IMR-90 (cell line): ENCODE measurements around the gene CRAMP1. TPM values are rescaled to one million over a fixed set of nuclear protein-coding genes. Genes with fewer than 3 reads are reported as not detected.

Source experiments
- ATAC-seq: fragments of 200-7000 bp; cut with Tn5 transposase; 2 replicates; pipeline ENCODE4 v1.9.1; 2020; ENCODE audit warnings: low read depth, mild to moderate bottlenecking, moderate library complexity
- BruUV-seq: library from RNA; stranded (reverse); fragments of 400-500 nt; replicated peaks from 2 replicates; lab custom pipeline; 2021; lab: Mats Ljungman, UMichigan
- CTCF ChIA-PET: fragments of 300-600 bp; formaldehyde crosslinking; extraction: SDS; loops from one replicate; lab custom pipeline; 2021; ENCODE audit warnings: antibody characterized with exemption; lab: Yijun Ruan, JAX
- POLR2A ChIA-PET: fragments of 300-600 bp; sonication (Branson Sonifier 250); formaldehyde crosslinking; loops from one replicate; lab custom pipeline; 2022; ENCODE audit warnings: antibody characterized with exemption; ENCODE audit not compliant: unreplicated experiment; lab: Charles Lee
- DNase-seq: peaks from one replicate; pipeline ENCODE4 v3.0.0; 2013
- H2AFZ ChIP-seq: replicated peaks from 2 replicates; pipeline ENCODE3; 2013; ENCODE audit warnings: low read length, mild to moderate bottlenecking; ENCODE audit not compliant: poor library complexity
- H2AK5ac ChIP-seq: 2 replicates; pipeline ENCODE4 v1.6.1; 2013; ENCODE audit warnings: low read depth, low read length, inconsistent platforms
- H2AK9ac ChIP-seq: replicated peaks from 2 replicates; pipeline ENCODE3; 2013; ENCODE audit warnings: mild to moderate bottlenecking, low read depth, low read length, moderate library complexity; ENCODE audit not compliant: poor library complexity
- H2BK120ac ChIP-seq: 2 replicates; pipeline ENCODE4 v1.6.1; 2013; ENCODE audit warnings: low read depth, low read length, inconsistent platforms
- H2BK15ac ChIP-seq: 3 replicates; pipeline ENCODE4 v1.6.1; 2013; ENCODE audit warnings: low read depth, low read length, inconsistent platforms
- H2BK20ac ChIP-seq: 2 replicates; pipeline ENCODE4 v1.6.1; 2013; ENCODE audit warnings: low read depth, mild to moderate bottlenecking, inconsistent platforms, low read length, moderate library complexity
- H2BK5ac ChIP-seq: 2 replicates; pipeline ENCODE4 v1.6.1; 2013; ENCODE audit warnings: mild to moderate bottlenecking, low read depth, low read length, inconsistent platforms; ENCODE audit not compliant: poor library complexity, severe bottlenecking
- H3K14ac ChIP-seq: replicated peaks from 2 replicates; pipeline ENCODE4 v1.6.1; 2013; ENCODE audit warnings: low read depth, low read length, inconsistent platforms
- H3K18ac ChIP-seq: 2 replicates; pipeline ENCODE4 v1.6.1; 2013; ENCODE audit warnings: low read depth, low read length, control low read depth
- H3K23ac ChIP-seq: 2 replicates; pipeline ENCODE4 v1.6.1; 2013; ENCODE audit warnings: low read depth, low read length, inconsistent platforms
- H3K27ac ChIP-seq: 2 replicates; pipeline ENCODE4 v1.5.1; 2013; ENCODE audit warnings: mild to moderate bottlenecking, control low read depth, low read length; ENCODE audit not compliant: insufficient read depth
- H3K27me3 ChIP-seq: 2 replicates; pipeline ENCODE4 v1.6.1; 2013; ENCODE audit warnings: low read length; ENCODE audit not compliant: control insufficient read depth, insufficient read depth
- H3K36me3 ChIP-seq: 2 replicates; pipeline ENCODE4 v1.6.1; 2013; ENCODE audit warnings: low read length, mixed read lengths; ENCODE audit not compliant: control insufficient read depth, insufficient read depth
- H3K4ac ChIP-seq: 2 replicates; pipeline ENCODE4 v1.6.1; 2013; ENCODE audit warnings: low read depth, low read length, inconsistent platforms
- H3K4me1 ChIP-seq: 2 replicates; pipeline ENCODE4 v1.6.1; 2013; ENCODE audit warnings: low read length, mixed read lengths; ENCODE audit not compliant: control insufficient read depth, insufficient read depth
- H3K4me2 ChIP-seq: 2 replicates; pipeline ENCODE4 v1.6.1; 2013; ENCODE audit warnings: low read depth, mild to moderate bottlenecking, control low read depth, low read length, moderate library complexity
- H3K4me3 ChIP-seq: 2 replicates; pipeline ENCODE4 v1.5.1; 2013; ENCODE audit warnings: low read depth, mild to moderate bottlenecking, control low read depth, low read length, moderate library complexity; ENCODE audit not compliant: insufficient read depth
- H3K56ac ChIP-seq: 2 replicates; pipeline ENCODE4 v1.6.1; 2013; ENCODE audit warnings: low read length, inconsistent platforms; ENCODE audit not compliant: insufficient read depth; ENCODE audit errors: extremely low read depth
- H3K79me1 ChIP-seq, 2 experiments: 2 replicates each; pipeline ENCODE4 v1.6.1; 2013; ENCODE audit warnings: low read length in 2 of 2, inconsistent platforms in 1 of 2, low read depth in 1 of 2
- H3K9ac ChIP-seq: 2 replicates; pipeline ENCODE4 v1.6.1; 2013; ENCODE audit warnings: low read depth, low read length, control low read depth
- H3K9me1 ChIP-seq: 2 replicates; pipeline ENCODE4 v1.6.1; 2013; ENCODE audit warnings: low read length, inconsistent platforms; ENCODE audit not compliant: insufficient read depth
- H3K9me3 ChIP-seq: 2 replicates; pipeline ENCODE4 v1.6.1; 2013; ENCODE audit warnings: low read length; ENCODE audit not compliant: control insufficient read depth, insufficient read depth
- H4K20me1 ChIP-seq: 2 replicates; pipeline ENCODE4 v1.6.1; 2013; ENCODE audit warnings: low read length, inconsistent platforms; ENCODE audit not compliant: insufficient read depth
- H4K5ac ChIP-seq: 2 replicates; pipeline ENCODE4 v1.6.1; 2013; ENCODE audit warnings: mild to moderate bottlenecking, low read depth, low read length, control low read depth
- H4K8ac ChIP-seq, 2 experiments: 2 replicates each; pipeline ENCODE4 v1.6.1; 2013; ENCODE audit warnings: low read depth in 2 of 2, low read length in 2 of 2, control low read depth in 1 of 2, inconsistent platforms in 1 of 2
- H4K91ac ChIP-seq: 2 replicates; pipeline ENCODE4 v1.6.1; 2013; ENCODE audit warnings: low read depth, low read length, inconsistent platforms; ENCODE audit not compliant: insufficient read depth
- BHLHE40 ChIP-seq: fragments of 150-350 bp; IDR thresholded peaks from 2 replicates; pipeline ENCODE4 v1.6.1; 2016; ENCODE audit warnings: mild to moderate bottlenecking, low read depth, low read length
- CEBPB ChIP-seq: IDR thresholded peaks from 2 replicates; pipeline ENCODE4 v1.6.1; 2012; ENCODE audit warnings: low read depth, low read length, improper control_type of control experiment
- FOS ChIP-seq: fragments of 150-350 bp; IDR thresholded peaks from 2 replicates; pipeline ENCODE4 v1.6.1; 2016; ENCODE audit warnings: low read depth, low read length
- MAZ ChIP-seq: IDR thresholded peaks from 2 replicates; pipeline ENCODE4 v1.6.1; 2012; ENCODE audit warnings: low read depth, mild to moderate bottlenecking, low read length, improper control_type of control experiment, moderate library complexity, borderline replicate concordance
- POLR2A ChIP-seq: IDR thresholded peaks from 2 replicates; pipeline ENCODE4 v1.6.1; 2012; ENCODE audit warnings: mild to moderate bottlenecking, low read depth, low read length
- SMC3 ChIP-seq: fragments of 150-350 bp; IDR thresholded peaks from 2 replicates; pipeline ENCODE4 v1.6.1; 2016; ENCODE audit warnings: low read depth, mild to moderate bottlenecking, antibody characterized with exemption, low read length, moderate library complexity
- USF2 ChIP-seq: fragments of 150-350 bp; IDR thresholded peaks from 2 replicates; pipeline ENCODE4 v1.6.1; 2017; ENCODE audit warnings: mild to moderate bottlenecking, antibody characterized with exemption, low read length, low read depth
- WGBS, 2 experiments: methylation state at CpG; one replicate each; pipeline versions ENCODE4 v1.1.5 to v1.1.7; 2013; ENCODE audit warnings: missing lambda C conversion rate in 2 of 2; ENCODE audit not compliant: insufficient read length in 1 of 2; ENCODE audit errors: extremely low coverage in 2 of 2; 5-methylcytosine and 5-hydroxymethylcytosine counted together
- dilution Hi-C: fragments of 300-500 bp; cut with HindIII; formaldehyde crosslinking; loops from one replicate; pipeline ENCODE4 v1.14.3; 2018; ENCODE audit warnings: low sequenced_read_pairs; ENCODE audit not compliant: unreplicated experiment
- in situ Hi-C: fragments of 300-500 bp; cut with MboI; formaldehyde crosslinking; loops from 3 replicates; pipeline ENCODE4 v1.14.3; 2019; ENCODE audit warnings: low sequenced_read_pairs, inconsistent platforms, mixed read lengths
- intact Hi-C: fragments of 100-400 bp; cut with micrococcal nuclease; formaldehyde crosslinking; loops from 2 replicates; pipeline ENCODE4 v1.10.0; 2022
- polyA plus RNA-seq, 3 experiments: library from polyadenylated mRNA; depleted of rRNA; stranded (reverse); fragments of >200 nt; gene quantifications; 2 replicates each; pipeline ENCODE4 v1.2.3, GENCODE V29; 2012; ENCODE audit warnings: low replicate concordance in 1 of 3
- total RNA-seq: library from RNA; depleted of rRNA; stranded (reverse); fragments of >200 nt; gene quantifications from 2 replicates; pipeline ENCODE4 v1.2.3, GENCODE V29; 2012

The CRAMP1 gene
- total and polyA plus RNA-seq, 2 of the 4 experiments (the other 2 are of a cell fraction) = 3.2 to 12.0 TPM

DNA sequence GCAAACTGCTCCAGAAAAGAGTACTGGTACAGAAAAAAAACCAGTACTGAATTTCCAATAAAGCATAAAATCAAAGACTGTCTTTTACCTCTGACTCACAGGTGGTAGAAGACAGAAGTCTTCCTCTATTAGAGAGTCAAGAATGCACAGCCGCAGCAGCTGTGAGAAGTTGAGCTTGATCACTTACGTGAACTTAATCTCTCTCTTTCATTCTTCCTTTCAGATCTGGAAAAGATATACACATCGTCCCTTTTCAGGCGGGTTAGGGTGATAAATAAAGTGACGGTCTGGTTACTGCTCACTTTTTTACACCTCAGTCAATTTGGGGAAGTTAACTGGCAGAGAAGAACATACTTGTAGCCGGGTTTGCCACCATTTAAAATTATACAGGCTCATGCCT is 4.2 kb upstream of the CRAMP1 start:
- CTCF ChIA-PET = no interaction called here
- intact Hi-C loops = no loop called here

More for the DNA sequence above, 4.2 kb upstream of the CRAMP1 start:
- no peak for ATAC-seq
- POLR2A ChIA-PET = interaction anchor here (0.6 kb wide), 1 partner anchor 243 kb away, joined by 4 read pairs; no protein-coding TSS in a partner anchor
- dilution Hi-C loops (no loop called here), in situ Hi-C loops (no loop called here)
- BruUV-seq = no TSS peak
- no peak overlapping the region for H3K4me2 ChIP-seq
- H3K14ac ChIP-seq = no peak overlapping the region
- no peak overlapping the region for H3K18ac ChIP-seq
- DNase-seq = no peak
- H4K5ac ChIP-seq = no peak overlapping the region
- H3K9me1 ChIP-seq = peaks cover 4% of the 10 kb centered on the region; the same call in 1 of the 2 replicates
- no peaks in the 10 kb centered on the region for H3K27me3 ChIP-seq
- H3K27ac ChIP-seq = no peak overlapping the region
- H2BK120ac ChIP-seq = no peak overlapping the region
- no peaks in the 10 kb centered on the region for H3K9me3 ChIP-seq
- H2AK9ac ChIP-seq = no peak overlapping the region
- no peak overlapping the region for H3K4ac ChIP-seq
- H4K8ac ChIP-seq = no peak overlapping the region
- no peak overlapping the region for H3K9ac ChIP-seq
- H3K23ac ChIP-seq = no peak overlapping the region
- no peak overlapping the region for H3K4me3 ChIP-seq
- TF ChIP-seq SMC3 = no peak
- no peak for TF ChIP-seq USF2
- no peak for TF ChIP-seq BHLHE40
- TF ChIP-seq MAZ = no peak
- TF ChIP-seq CEBPB = no peak
- no peak for TF ChIP-seq FOS
- no peak for TF ChIP-seq POLR2A
- H4K20me1 ChIP-seq = peaks cover 4% of the 10 kb centered on the region; the same call in 1 of the 2 replicates
- WGBS, 2 experiments = no CpG with 5 or more reads among the region's 6 CpGs
- H2BK15ac ChIP-seq = no peak overlapping the region
- no peak overlapping the region for H3K56ac ChIP-seq
- peaks cover 5% of the 10 kb centered on the region; the same call in 1 of the 2 replicates for H3K4me1 ChIP-seq
- H2BK5ac ChIP-seq = no peak overlapping the region
- H4K91ac ChIP-seq = no peak overlapping the region
- H3K79me1 ChIP-seq = peaks cover 7 to 23% of the 10 kb centered on the region in 2 experiments
- no peak overlapping the region for H2BK20ac ChIP-seq
- no peak overlapping the region for H2AFZ ChIP-seq
- peaks cover 5% of the 10 kb centered on the region for H3K36me3 ChIP-seq
- no peak overlapping the region for H2AK5ac ChIP-seq
